ENCODE results near the gene RPS6KL1.

RPS6KL1 gene

GRCh38 chr14:74886001-74886400, 37.1 kb downstream of the RPS6KL1 start:
- no peak for DNase-seq (ENCODE audit: low read depth)

- peak; percentile 27 for DNase-seq (ENCODE audit: low read depth)
Observed at GRCh38 chr14:74882103-74882920, 40.7 kb downstream of the RPS6KL1 start.

GRCh38 chr14:74881431-74882102, 41.5 kb downstream of the RPS6KL1 start, which contains the start of gene DLST:
DLST (plus strand) TSS chr14:74881916; CDS start chr14:74881954, 38 bp downstream.
- DNase-seq (ENCODE audit: low read depth), result peak; percentile 68

GRCh38 chr14:74879427-74880182, 43.5 kb downstream of the RPS6KL1 start:
- no peak for DNase-seq (ENCODE audit: low read depth)

GRCh38 chr14:74875941-74876913, 46.8 kb downstream of the RPS6KL1 start, which contains the start of gene PROX2:
PROX2 (minus strand) TSS chr14:74876145; CDS start chr14:74863834, 12,311 bp downstream.
- DNase-seq (ENCODE audit: low read depth), result no peak

- no peak for DNase-seq (ENCODE audit: low read depth)
Observed at GRCh38 chr14:74875204-74875603, 47.9 kb downstream of the RPS6KL1 start.

- no peak for DNase-seq (ENCODE audit: low read depth)
Observed at GRCh38 chr14:74871819-74872218, 51.2 kb downstream of the RPS6KL1 start.

GRCh38 chr14:74868739-74869138, 54.3 kb downstream of the RPS6KL1 start:
- no peak for DNase-seq (ENCODE audit: low read depth)

GRCh38 chr14:74867673-74868072, 55.4 kb downstream of the RPS6KL1 start:
- peak; percentile 28 for DNase-seq (ENCODE audit: low read depth)

- DNase-seq (ENCODE audit: low read depth), result no peak
Observed at GRCh38 chr14:74866708-74867389, 56.2 kb downstream of the RPS6KL1 start.

GRCh38 chr14:74865156-74865555, 57.9 kb downstream of the RPS6KL1 start:
- DNase-seq (ENCODE audit: low read depth), result no peak

- DNase-seq (ENCODE audit: low read depth), result no peak
Observed at GRCh38 chr14:74864198-74864597, 58.9 kb downstream of the RPS6KL1 start.

- DNase-seq (ENCODE audit: low read depth), result no peak
Observed at GRCh38 chr14:74863274-74863673, 59.8 kb downstream of the RPS6KL1 start.

- DNase-seq (ENCODE audit: low read depth), result no peak
Observed at GRCh38 chr14:74861734-74862090, 61.3 kb downstream of the RPS6KL1 start.

GRCh38 chr14:74860899-74861733, 61.9 kb downstream of the RPS6KL1 start:
- peak; percentile 85 for DNase-seq (ENCODE audit: low read depth)

- no peak for DNase-seq (ENCODE audit: low read depth)
Observed at GRCh38 chr14:74859757-74860552, 63.1 kb downstream of the RPS6KL1 start.

- DNase-seq (ENCODE audit: low read depth), result no peak
Observed at GRCh38 chr14:74858022-74858421, 65.0 kb downstream of the RPS6KL1 start.

- DNase-seq (ENCODE audit: low read depth), result no peak
Observed at GRCh38 chr14:74856366-74856765, 66.7 kb downstream of the RPS6KL1 start.

GRCh38 chr14:74855945-74856344, 67.1 kb downstream of the RPS6KL1 start:
- DNase-seq (ENCODE audit: low read depth), result no peak

Measured in stimulated activated CD4-positive, alpha-beta T cell treated with anti-CD3 and anti-CD28 coated beads, Interleukin-2, amount 100 ng/mL, for 4 hours (primary cell).